Body of pancreas (tissue), 4 donors: ENCODE data around the gene TMEM117. TPM values are rescaled to one million over a fixed set of nuclear protein-coding genes. Genes with fewer than 3 reads are reported as not detected.

Experiments used
- ATAC-seq: fragments of 150-250 bp; one replicate; pipeline ENCODE4 v1.9.1; 2016
- DNase-seq, 4 donors: peaks; one replicate each; pipeline ENCODE4 v3.0.0-alpha.2; 2019
- H3K27ac ChIP-seq, 4 donors: fragments of 200-600 bp; sonication (generic); 1 replicate in 3 of 4; 2 replicates in 1 of 4; pipeline versions ENCODE4 v1.5.1 to v1.6.1; 2016 to 2019; ENCODE audit warnings: mild to moderate bottlenecking in 1 of 4, mixed read lengths in 1 of 4, moderate library complexity in 1 of 4
- H3K27me3 ChIP-seq, 2 donors: fragments of 200-600 bp; sonication (generic); one replicate each; pipeline ENCODE4 v1.6.0; 2016; ENCODE audit warnings: mild to moderate bottlenecking in 1 of 2
- H3K36me3 ChIP-seq, 2 donors: fragments of 200-600 bp; sonication (generic); replicated peaks in 1 of 2; 2 replicates each; pipeline ENCODE4 v1.5.1; 2016; ENCODE audit warnings: low read depth in 2 of 2; ENCODE audit not compliant: insufficient read depth in 1 of 2
- H3K4me1 ChIP-seq: fragments of 200-600 bp; sonication (generic); one replicate; pipeline ENCODE4 v1.6.0; 2016
- H3K4me3 ChIP-seq, 2 donors: fragments of 200-600 bp; sonication (generic); 1 replicate in 1 of 2; 2 replicates in 1 of 2; pipeline ENCODE4 v1.5.1; 2016 to 2019
- H3K9me3 ChIP-seq, 3 donors: fragments of 200-600 bp; sonication (generic); 1 replicate in 2 of 3; 2 replicates in 1 of 3; pipeline ENCODE4 v1.5.1; 2016
- CTCF ChIP-seq, 7 experiments: fragments of 450-650 bp in 4 of 7; fragments of 200-600 bp in 3 of 7; sonication (generic) in 3 of 7; IDR thresholded peaks; one replicate each; pipeline ENCODE4 v1.5.1; 2016 to 2019; ENCODE audit warnings: antibody characterized with exemption in 7 of 7
- POLR2A ChIP-seq, 3 donors: fragments of 450-650 bp; IDR thresholded peaks; one replicate each; pipeline ENCODE4 v1.6.1; 2016; ENCODE audit warnings: antibody characterized with exemption in 3 of 3, mild to moderate bottlenecking in 2 of 3
- WGBS, 2 donors: methylation state at CpG; one replicate each; pipeline ENCODE4 v1.1.5; 2017; 5-methylcytosine and 5-hydroxymethylcytosine counted together
- intact Hi-C: fragments of 100-400 bp; cut with DNase I; formaldehyde crosslinking; loops from one replicate; pipeline ENCODE4 v1.15.1; 2023
- total RNA-seq, 2 donors: library from RNA; depleted of rRNA; stranded (reverse); fragments of >200 nt; gene quantifications; one replicate each; pipeline ENCODE4 v1.1.0, GENCODE V29; 2016

Gene TMEM117
- 10 to 100 TPM; 19.2 to 23.4 TPM for total RNA-seq

- TF ChIP-seq CTCF (IDR thresholded peaks at IDR 0.05) (no peak), POLR2A (IDR thresholded peaks at IDR 0.05) (peak; percentile 72 to 84 (median 74))
- 0% methylated on average over 3 to 96 of the region's 103 CpGs for WGBS, 2 donors
- ATAC-seq, result peak; percentile 89
Measured at GRCh38 chr12:43835656-43836474, at the start of gene TMEM117. Gene TMEM117 (plus strand): TSS chr12:43836081.

GRCh38 chr12:43786899-43787693 lies 48.8 kb upstream of the TMEM117 start:
- intact Hi-C loops, result no loop called here
- DNase-seq, result no peak
- H3K36me3 ChIP-seq, result peaks cover 0 to 21% of the 10 kb centered on the region in 2 donors

More at GRCh38 chr12:43835656-43836474, at the start of gene TMEM117:
- peak; percentile 77 to 80 (median 78) for DNase-seq
- intact Hi-C loops, result no loop called here
- H3K36me3 ChIP-seq, result no peaks in the 10 kb centered on the region
- peak within 1 kb of the TSS; percentile 20 to 56 for H3K4me3 ChIP-seq
- H3K4me1 ChIP-seq, result peaks cover 22% of the 10 kb centered on the region
- no peaks in the 10 kb centered on the region for H3K27me3 ChIP-seq
- peak within 1 kb of the TSS; percentile 82 to 96 (median 94) for H3K27ac ChIP-seq
- no peaks in the 10 kb centered on the region for H3K9me3 ChIP-seq

GRCh38 chr12:43789941-43790340 lies 45.9 kb upstream of the TMEM117 start:
- H3K27me3 ChIP-seq, result no peaks in the 10 kb centered on the region
- no peaks in the 10 kb centered on the region for H3K4me1 ChIP-seq
- no peak overlapping the region for H3K4me3 ChIP-seq
- intact Hi-C loops, result no loop called here
- peaks cover 0 to 13% of the 10 kb centered on the region in 2 donors for H3K36me3 ChIP-seq
- no peak overlapping the region for H3K27ac ChIP-seq
- TF ChIP-seq CTCF (IDR thresholded peaks at IDR 0.05) (no peak), POLR2A (IDR thresholded peaks at IDR 0.05) (no peak)
- peak; percentile 12 for ATAC-seq
- DNase-seq, result peak in 3 of 4 donors; percentile 18 to 25 (median 24)
- no peaks in the 10 kb centered on the region for H3K9me3 ChIP-seq

More at GRCh38 chr12:43786899-43787693, 48.8 kb upstream of the TMEM117 start:
- H3K4me1 ChIP-seq, result no peaks in the 10 kb centered on the region
- no peak overlapping the region for H3K4me3 ChIP-seq
- TF ChIP-seq POLR2A (IDR thresholded peaks at IDR 0.05) (no peak), CTCF (IDR thresholded peaks at IDR 0.05) (no peak)
- ATAC-seq, result no peak
- no peaks in the 10 kb centered on the region for H3K9me3 ChIP-seq
- H3K27me3 ChIP-seq, result no peaks in the 10 kb centered on the region
- no peak overlapping the region for H3K27ac ChIP-seq

- no peak overlapping the region for H3K4me3 ChIP-seq
- ATAC-seq (no peak), DNase-seq (no peak)
- peaks cover 8 to 26% of the 10 kb centered on the region in 2 donors for H3K36me3 ChIP-seq
- H3K9me3 ChIP-seq, result no peaks in the 10 kb centered on the region
- no peak for TF ChIP-seq POLR2A (IDR thresholded peaks at IDR 0.05)
- no peak for TF ChIP-seq CTCF (IDR thresholded peaks at IDR 0.05)
- no peaks in the 10 kb centered on the region for H3K27me3 ChIP-seq
- H3K4me1 ChIP-seq, result peaks cover 4% of the 10 kb centered on the region
- intact Hi-C loops, result no loop called here
- peak overlapping the region in 1 of 4 donors; percentile 5 for H3K27ac ChIP-seq
- 38 to 59% methylated on average over 2 of the region's 2 CpGs for WGBS, 2 donors
Measured at GRCh38 chr12:43795716-43796280, 40.1 kb upstream of the TMEM117 start.
